Measurements from ENCODE around the gene APP.

DNA sequence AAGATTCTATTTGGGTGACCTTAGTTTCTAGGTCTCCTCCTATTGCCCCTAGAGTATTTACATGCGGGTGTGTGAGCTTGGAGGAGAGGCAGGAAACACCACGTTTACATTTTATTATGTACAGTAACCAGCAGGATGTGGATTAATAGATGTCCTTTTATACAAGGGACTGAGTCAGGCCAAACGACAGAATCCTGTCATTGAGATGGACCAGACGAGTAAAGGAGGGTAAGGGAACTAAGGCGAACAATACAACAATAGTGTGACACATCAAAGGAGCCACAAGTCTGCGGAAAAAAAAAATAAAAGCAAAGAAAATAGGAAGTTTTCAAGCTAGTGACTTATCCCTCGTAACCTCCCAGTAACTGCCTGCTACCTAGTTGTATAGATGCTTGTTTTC is 284.7 kb downstream of the APP start:
- TF ChIP-seq CTCF (IDR thresholded peaks at IDR 0.05) (no peak), POLR2A (IDR thresholded peaks at IDR 0.05) (no peak)
